COR-L47 (cell line): ENCODE measurements around the gene APOD.
"Not testable (repeated sequence)": the region's sequence is repeated elsewhere in the genome, so short reads cannot be mapped to it uniquely, and the experiment has no call there.

Source experiments
- DNase-seq: peaks from one replicate; lab custom pipeline; 2025; lab: John Stamatoyannopoulos, UW

APOD gene

GRCh38 chr3:195583831-195584542, at the start of gene APOD:
Gene APOD, minus strand, starts transcription at chr3:195583940. Its CDS starts 4,479 bp downstream, at chr3:195579461.
- no peak for DNase-seq

GRCh38 chr3:195633351-195633750, 49.6 kb upstream of the APOD start:
- not testable (repeated sequence) for DNase-seq

GRCh38 chr3:195632501-195633185, 48.9 kb upstream of the APOD start:
- not testable (repeated sequence) for DNase-seq

- not testable (repeated sequence) for DNase-seq
Measured at GRCh38 chr3:195632046-195632445, 48.3 kb upstream of the APOD start.

- not testable (repeated sequence) for DNase-seq
Measured at GRCh38 chr3:195630938-195631495, 47.3 kb upstream of the APOD start.

GRCh38 chr3:195630086-195630917, 46.6 kb upstream of the APOD start:
- not testable (repeated sequence) for DNase-seq

- DNase-seq: not testable (repeated sequence)
Measured at GRCh38 chr3:195629682-195630081, 45.9 kb upstream of the APOD start.

GRCh38 chr3:195628386-195628920, 44.7 kb upstream of the APOD start:
- not testable (repeated sequence) for DNase-seq

- DNase-seq: not testable (repeated sequence)
Measured at GRCh38 chr3:195627515-195628385, 44.0 kb upstream of the APOD start.

- DNase-seq: not testable (repeated sequence)
Measured at GRCh38 chr3:195624603-195625560, 41.1 kb upstream of the APOD start.

- not testable (repeated sequence) for DNase-seq
Measured at GRCh38 chr3:195624171-195624570, 40.4 kb upstream of the APOD start.

GRCh38 chr3:195623217-195623965, 39.7 kb upstream of the APOD start:
- not testable (repeated sequence) for DNase-seq

GRCh38 chr3:195622523-195623170, 38.9 kb upstream of the APOD start:
- not testable (repeated sequence) for DNase-seq

GRCh38 chr3:195622012-195622411, 38.3 kb upstream of the APOD start:
- DNase-seq: not testable (repeated sequence)

GRCh38 chr3:195621095-195621494, 37.4 kb upstream of the APOD start:
- not testable (repeated sequence) for DNase-seq

- not testable (repeated sequence) for DNase-seq
Measured at GRCh38 chr3:195620476-195620875, 36.7 kb upstream of the APOD start.

GRCh38 chr3:195619591-195620369, 36.0 kb upstream of the APOD start:
- DNase-seq: not testable (repeated sequence)
